ENCODE data around the gene CYLC2.

The CYLC2 gene, protein sequence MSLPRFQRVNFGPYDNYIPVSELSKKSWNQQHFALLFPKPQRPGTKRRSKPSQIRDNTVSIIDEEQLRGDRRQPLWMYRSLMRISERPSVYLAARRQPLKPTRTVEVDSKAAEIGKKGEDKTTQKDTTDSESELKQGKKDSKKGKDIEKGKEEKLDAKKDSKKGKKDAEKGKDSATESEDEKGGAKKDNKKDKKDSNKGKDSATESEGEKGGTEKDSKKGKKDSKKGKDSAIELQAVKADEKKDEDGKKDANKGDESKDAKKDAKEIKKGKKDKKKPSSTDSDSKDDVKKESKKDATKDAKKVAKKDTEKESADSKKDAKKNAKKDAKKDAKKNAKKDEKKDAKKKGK

DNA sequence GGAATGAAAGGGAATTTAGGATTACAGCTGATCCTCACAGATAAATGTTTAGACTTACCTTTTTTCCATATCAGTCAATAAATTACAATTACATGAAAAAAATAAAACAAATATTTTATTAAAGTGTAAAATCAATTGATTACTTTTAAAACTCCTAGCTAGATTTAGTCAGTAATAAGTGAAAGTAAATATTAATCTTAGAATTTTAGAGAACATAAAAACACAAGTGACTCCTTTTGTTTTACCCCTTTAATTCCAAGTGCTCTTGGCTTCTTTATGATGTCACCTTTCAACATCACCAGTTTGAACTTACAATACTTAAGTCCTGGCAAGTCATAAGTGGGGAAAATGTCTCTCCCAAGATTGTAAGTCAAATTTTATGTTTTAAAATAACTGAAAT, at the start of gene CYLC2:
Gene CYLC2, plus strand, starts transcription at position 301 of the 400 bp plus-strand sequence. Its CDS starts 48 bp downstream, at position 349.
- DNase-seq (ENCODE audit: low read depth) = no peak

GRCh38 chr9:102950346-102950745, 44.8 kb upstream of the CYLC2 start:
- DNase-seq (ENCODE audit: low read depth) = no peak

DNA sequence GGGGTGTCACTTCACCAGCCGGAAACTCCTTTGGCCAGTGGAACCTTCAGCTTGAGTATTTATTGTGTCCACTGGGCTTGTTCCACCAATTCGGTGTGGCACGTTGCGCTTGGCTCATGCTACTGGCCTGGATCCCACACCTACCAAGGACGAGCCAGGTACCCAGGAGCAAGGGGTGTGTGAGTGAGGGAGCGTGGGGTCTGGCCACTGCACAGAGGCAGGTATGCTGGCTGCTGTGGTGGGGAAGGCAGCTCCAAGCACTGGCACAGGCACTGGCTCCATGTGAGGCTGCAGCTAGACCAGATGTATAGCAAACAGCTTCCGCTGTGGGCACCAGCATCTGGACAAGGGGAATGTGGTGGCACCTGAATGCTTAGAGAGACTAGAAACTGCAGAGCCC, 28.1 kb upstream of the CYLC2 start:
- no peak for DNase-seq (ENCODE audit: low read depth)

GRCh38 chr9:102967979-102968378, 27.2 kb upstream of the CYLC2 start:
- DNase-seq (ENCODE audit: low read depth) = no peak

GRCh38 chr9:102972780-102973179, 22.4 kb upstream of the CYLC2 start:
- no peak for DNase-seq (ENCODE audit: low read depth)

- DNase-seq (ENCODE audit: low read depth) = no peak
Observed at GRCh38 chr9:102974530-102974929, 20.6 kb upstream of the CYLC2 start.

GRCh38 chr9:102975251-102975650, 19.9 kb upstream of the CYLC2 start:
- DNase-seq (ENCODE audit: low read depth) = no peak

DNA sequence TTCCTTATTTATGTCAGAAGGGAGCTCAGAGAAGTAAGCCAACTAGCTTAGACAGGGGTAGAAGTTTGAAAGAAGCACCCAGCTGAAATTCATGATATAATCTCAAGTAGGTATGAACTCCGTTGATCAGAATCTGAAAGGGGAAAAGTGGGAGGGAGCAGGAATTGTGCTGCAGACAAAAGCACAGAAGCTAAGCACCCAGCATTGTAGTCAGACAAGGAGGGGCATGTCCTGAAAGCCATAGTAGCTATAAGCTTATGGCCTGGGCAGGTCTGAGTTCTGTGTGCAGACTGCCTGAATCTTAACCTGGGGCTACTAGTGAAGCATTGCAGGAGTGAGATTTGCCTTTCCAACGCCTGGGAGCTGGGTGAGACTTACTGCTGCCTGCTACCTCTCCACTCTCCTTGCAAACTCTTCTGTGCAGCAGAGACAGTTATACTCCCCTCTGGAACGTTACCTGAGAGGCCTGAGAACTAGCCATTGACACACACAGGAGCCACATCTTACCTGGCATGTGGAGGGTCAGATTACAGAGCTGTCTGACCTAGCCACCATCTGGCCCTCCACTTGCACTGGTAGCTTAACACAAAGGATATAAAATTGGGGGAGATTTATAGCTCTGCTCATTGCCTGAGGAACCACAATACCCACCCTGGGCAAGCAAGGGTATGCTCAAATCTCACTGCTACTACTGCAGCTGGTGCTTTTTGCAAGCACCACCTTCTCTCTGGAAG, 9.8 kb upstream of the CYLC2 start:
- no peak for DNase-seq (ENCODE audit: low read depth)

- DNase-seq (ENCODE audit: low read depth) = no peak
Observed at GRCh38 chr9:102986425-102986824, 8.7 kb upstream of the CYLC2 start.

DNA sequence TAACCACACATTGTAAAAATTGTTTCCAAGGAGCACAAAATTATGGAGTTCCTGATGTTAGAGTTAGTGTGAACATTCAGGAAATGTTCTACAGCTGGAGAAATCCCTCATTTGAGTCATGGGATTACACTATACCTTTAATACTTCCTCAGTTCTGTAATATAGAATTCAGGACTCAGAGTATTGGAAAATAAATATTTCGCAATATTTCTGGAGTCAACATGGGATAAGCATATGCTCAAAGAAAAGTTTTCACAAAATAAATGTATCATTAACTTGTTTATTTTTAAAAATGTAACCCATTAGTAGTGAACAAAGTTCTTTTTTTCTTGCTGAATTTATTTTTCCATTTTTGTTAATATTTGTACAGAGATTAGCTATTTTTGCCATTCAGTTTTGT, 8.6 kb downstream of the CYLC2 start:
- no peak for DNase-seq (ENCODE audit: low read depth)

DNA sequence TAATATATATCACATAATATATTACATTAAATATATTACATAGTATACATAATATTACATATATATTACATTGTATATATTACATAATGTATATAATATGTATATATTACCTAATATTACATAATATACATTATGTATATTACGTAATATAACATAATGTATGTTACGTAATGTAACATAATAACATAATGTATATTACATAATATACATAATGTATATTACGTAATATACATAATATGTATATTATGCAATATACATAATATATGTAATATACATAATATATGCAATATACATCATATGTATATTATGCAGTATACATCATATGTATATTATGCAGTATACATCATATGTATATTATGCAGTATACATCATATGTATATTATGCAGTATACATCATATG, 19.1 kb downstream of the CYLC2 start:
- DNase-seq (ENCODE audit: low read depth) = no peak

DNA sequence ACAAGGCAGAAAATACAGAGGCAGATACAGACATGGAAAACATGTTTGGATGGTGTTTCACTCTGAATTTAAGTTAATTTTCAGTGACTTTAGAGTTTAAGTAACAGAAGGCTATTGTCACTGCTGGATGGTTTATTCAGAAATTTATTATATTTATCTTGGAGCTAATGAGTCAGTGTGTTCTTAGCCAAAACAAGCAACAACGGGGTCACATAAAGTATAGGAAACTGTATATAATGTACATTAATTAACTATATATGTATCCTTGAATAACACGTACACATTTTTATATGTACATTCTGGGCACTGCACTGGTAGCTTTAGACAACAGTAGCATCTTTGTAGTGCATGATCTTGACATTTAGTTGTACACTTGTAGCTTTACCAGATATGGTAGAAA, 30.7 kb downstream of the CYLC2 start:
- no peak for DNase-seq (ENCODE audit: low read depth)

- DNase-seq (ENCODE audit: low read depth) = no peak
Observed at GRCh38 chr9:103037508-103038477, 42.7 kb downstream of the CYLC2 start.

- DNase-seq (ENCODE audit: low read depth) = no peak
Observed at GRCh38 chr9:103041961-103042360, 46.8 kb downstream of the CYLC2 start.
